ENCODE data around the gene OTOF.

DNA sequence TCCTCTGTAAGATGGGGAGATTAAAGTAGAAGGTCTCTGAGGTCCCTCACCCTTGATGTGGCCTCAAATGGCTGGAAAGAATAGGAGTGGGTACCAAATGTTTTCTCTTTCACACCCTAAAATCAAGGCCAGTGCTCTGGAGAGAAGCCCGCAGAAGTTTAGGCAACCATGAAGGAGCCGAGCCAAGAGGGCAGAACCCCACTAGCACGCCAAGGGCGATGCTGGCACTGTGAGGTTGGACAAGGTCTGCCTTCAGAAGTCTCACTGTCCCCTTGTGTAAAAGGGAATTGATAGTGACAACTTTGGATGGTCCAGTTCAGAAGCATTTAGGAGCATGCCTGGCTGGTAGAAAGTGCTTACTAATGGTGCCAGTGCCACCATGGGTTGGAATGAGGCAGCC lies 16.3 kb upstream of the OTOF start:
- TF ChIP-seq, protein P1, sequence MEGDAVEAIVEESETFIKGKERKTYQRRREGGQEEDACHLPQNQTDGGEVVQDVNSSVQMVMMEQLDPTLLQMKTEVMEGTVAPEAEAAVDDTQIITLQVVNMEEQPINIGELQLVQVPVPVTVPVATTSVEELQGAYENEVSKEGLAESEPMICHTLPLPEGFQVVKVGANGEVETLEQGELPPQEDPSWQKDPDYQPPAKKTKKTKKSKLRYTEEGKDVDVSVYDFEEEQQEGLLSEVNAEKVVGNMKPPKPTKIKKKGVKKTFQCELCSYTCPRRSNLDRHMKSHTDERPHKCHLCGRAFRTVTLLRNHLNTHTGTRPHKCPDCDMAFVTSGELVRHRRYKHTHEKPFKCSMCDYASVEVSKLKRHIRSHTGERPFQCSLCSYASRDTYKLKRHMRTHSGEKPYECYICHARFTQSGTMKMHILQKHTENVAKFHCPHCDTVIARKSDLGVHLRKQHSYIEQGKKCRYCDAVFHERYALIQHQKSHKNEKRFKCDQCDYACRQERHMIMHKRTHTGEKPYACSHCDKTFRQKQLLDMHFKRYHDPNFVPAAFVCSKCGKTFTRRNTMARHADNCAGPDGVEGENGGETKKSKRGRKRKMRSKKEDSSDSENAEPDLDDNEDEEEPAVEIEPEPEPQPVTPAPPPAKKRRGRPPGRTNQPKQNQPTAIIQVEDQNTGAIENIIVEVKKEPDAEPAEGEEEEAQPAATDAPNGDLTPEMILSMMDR (conservative IDR thresholded peaks at IDR 0.05; ENCODE audit: low read depth, low read length), result no peak
- no peak for TF ChIP-seq MAFK (IDR thresholded peaks at IDR 0.05; ENCODE audit: low read depth, low read length)
- no peak for TF ChIP-seq BHLHE40 (IDR thresholded peaks at IDR 0.05; ENCODE audit: low read depth, low read length)
- no peak for TF ChIP-seq CEBPB (IDR thresholded peaks at IDR 0.05; ENCODE audit: low read depth, low read length)
- no peak for TF ChIP-seq RFX5 (IDR thresholded peaks at IDR 0.05; ENCODE audit: low read depth, low read length)
- TF ChIP-seq, protein P2, sequence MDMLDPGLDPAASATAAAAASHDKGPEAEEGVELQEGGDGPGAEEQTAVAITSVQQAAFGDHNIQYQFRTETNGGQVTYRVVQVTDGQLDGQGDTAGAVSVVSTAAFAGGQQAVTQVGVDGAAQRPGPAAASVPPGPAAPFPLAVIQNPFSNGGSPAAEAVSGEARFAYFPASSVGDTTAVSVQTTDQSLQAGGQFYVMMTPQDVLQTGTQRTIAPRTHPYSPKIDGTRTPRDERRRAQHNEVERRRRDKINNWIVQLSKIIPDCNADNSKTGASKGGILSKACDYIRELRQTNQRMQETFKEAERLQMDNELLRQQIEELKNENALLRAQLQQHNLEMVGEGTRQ (IDR thresholded peaks at IDR 0.05; ENCODE audit: low read depth, low read length), result no peak
- TF ChIP-seq, protein P3, sequence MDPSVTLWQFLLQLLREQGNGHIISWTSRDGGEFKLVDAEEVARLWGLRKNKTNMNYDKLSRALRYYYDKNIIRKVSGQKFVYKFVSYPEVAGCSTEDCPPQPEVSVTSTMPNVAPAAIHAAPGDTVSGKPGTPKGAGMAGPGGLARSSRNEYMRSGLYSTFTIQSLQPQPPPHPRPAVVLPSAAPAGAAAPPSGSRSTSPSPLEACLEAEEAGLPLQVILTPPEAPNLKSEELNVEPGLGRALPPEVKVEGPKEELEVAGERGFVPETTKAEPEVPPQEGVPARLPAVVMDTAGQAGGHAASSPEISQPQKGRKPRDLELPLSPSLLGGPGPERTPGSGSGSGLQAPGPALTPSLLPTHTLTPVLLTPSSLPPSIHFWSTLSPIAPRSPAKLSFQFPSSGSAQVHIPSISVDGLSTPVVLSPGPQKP (IDR thresholded peaks at IDR 0.05; ENCODE audit: borderline replicate concordance, low read depth, low read length), result no peak
